HG03039 (cell line): ENCODE data around the gene NMB.
"Not testable (repeated sequence)": the region's sequence is repeated elsewhere in the genome, so short reads cannot be mapped to it uniquely, and the experiment has no call there.

Experiments
- ATAC-seq: cut with Tn5 transposase; IDR thresholded peaks from one replicate; pipeline ENCODE4 v1.9.1; 2021; ENCODE audit warnings: mild to moderate bottlenecking, moderate library complexity; ENCODE audit not compliant: unreplicated experiment

The NMB gene, protein sequence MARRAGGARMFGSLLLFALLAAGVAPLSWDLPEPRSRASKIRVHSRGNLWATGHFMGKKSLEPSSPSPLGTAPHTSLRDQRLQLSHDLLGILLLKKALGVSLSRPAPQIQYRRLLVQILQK

DNA sequence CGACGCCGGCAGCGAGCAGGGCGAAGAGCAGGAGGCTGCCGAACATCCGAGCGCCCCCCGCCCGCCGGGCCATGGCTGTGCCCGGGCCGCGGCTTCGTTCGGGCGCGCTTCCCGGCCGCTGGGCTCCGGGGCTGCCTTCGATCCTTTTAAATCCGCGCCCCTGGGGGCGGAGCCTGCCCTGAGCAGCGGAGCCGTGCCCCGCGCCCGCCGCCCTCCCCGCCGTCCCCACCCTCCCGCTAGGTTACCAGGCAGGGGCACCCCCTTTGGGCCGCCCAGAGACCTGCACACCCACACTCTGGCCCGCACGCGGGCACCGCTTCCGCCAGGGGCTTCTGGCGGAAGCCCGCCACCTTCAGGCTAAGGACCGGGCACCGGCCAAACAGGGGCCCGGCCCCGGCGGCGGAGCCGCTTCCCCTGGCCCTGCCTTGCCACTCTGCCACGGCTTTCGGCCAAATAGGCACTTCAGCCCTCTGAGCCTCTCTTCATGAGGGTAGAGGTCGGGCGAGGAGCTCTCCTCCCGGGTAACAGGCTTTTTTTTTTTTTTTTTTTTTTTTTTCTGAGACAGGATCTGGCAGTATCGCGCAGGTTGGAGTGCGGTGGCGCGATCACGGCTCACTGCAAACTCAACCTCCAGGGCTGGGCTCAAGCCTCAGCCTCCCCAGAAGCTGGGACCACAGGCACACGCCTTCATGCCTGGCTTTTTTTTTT is at the start of gene NMB:
Gene NMB (minus strand): TSS at position 120 of the 708 bp plus-strand sequence. CDS start 47 bp downstream, at position 73.
- ATAC-seq, result peak; percentile 49

DNA sequence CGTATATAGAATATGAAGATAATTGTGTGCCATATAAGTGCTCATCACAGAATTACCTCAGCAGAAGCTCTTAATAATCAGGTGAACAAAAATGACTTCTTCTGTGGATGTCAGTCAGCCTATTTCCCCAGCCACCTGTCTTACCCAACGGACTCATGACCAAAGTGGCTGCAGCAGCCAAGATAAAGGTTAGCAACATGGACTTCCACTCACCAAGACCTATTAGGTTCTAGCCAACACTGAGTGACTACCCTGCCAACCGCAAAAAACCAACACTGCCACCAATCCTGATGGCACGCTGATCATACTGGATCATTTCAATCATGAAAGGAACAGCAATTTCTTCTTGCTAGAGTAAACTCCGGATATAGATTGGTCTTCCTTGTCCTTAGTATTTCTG is 45.8 kb upstream of the NMB start:
- no peak for ATAC-seq

DNA sequence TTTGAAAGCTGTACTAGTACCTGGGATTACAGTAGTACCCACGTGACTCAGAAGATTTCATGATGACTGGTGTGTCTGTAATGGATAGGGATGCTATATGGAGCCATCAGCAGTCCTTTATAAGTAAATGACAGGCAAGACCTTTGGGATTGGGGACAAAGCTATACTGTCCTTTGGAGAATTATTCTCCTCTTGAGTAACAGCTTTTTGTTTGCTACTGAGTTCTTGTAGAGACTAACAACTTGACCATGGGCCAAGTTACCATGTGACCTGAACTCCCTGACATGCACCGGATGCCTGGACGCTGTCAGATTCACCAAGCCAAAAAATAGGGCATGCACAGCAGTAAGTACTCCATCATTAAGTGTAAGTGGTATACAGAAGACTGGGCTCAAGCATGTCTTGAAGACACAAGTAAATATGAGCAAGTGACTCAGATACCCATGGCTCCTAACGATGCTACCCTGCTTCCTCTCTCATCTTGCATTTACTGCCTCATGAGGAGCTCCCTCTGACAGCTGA is 45.0 kb upstream of the NMB start:
- ATAC-seq, result no peak

GRCh38 chr15:84699538-84700191 is 41.7 kb upstream of the NMB start:
- no peak for ATAC-seq

- ATAC-seq, result no peak
These were observed 39.4 kb upstream of the NMB start for GRCh38 chr15:84697236-84697990.

DNA sequence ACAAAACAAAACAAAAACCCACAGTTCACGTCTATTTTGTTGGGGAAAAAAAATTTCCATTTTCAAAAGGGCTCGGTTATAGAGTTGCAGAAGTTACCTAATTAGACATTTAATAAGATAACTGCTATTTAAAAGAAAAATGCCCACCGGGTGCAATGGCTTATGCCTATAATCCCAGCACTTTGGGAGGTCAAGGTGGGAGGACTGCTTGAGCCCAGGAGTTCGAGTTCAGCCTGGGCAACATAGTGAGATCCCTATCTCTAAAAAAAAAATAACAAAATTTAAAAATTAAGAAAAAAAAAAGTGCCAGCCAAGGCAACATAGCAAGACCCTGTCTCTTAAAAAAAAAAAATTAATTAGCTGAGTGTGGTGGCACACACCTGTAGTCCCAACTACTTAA is 38.8 kb upstream of the NMB start:
- ATAC-seq, result no peak

DNA sequence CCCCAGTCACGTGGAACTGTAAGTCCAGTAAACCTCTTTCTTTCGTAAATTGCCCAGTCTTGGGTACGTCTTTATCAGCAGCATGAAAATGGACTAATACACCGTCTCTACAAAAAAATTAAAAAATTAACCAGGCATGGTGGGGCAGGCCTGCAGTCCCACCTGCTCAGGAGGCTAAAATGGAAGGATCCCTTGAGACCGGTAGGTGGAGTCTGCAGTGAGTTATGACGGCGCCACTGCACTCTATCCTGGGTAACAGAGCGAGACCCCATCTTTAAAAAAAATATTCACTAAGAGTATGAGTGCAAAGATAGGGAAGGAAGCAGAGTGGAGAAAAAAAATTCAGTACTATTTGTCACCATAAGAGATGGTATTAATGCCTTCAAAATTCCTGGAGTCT is 32.3 kb upstream of the NMB start:
- ATAC-seq, result no peak

DNA sequence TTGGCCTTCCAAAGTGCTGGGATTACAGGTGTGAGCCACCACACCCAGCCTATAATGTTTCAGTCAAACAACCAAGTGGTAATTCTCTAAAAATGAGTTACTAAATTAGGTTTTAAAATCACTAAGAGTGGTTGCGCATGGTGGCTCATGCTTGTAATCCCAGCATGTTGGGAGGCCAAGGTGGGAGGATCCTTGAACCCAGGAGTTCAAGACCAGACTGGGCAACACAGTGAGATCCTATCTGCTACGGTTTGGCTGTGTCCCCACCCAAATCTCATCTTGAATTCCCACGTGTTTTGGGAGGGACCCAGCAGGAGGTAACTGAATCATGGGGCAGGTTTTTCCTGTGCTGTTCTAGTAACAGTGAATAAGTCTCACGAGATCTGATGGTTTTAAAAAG is 31.9 kb upstream of the NMB start:
- no peak for ATAC-seq

DNA sequence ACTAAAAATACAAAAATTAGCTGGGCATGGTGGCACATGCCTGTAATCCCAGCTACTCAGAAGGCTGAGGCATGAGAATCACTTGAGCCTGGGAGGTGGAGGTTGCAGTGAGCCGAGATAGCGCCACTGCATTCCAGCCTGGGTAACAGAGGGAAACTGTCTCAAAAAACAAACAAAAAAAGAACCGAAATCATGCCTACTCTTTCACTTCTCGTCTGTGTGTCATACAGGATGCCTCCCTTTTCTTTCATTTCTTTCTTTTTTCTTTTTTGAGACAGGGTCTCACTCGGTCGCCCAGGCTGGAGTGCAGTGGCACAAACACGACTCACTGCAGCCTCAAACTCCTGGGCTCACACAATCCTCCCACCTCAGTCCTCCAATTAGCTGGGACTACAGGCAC is 28.4 kb upstream of the NMB start:
- ATAC-seq, result not testable (repeated sequence)

- no peak for ATAC-seq
These were observed 27.3 kb upstream of the NMB start for GRCh38 chr15:84685304-84685703.

GRCh38 chr15:84684092-84684491 is 26.1 kb upstream of the NMB start:
- ATAC-seq, result no peak

- no peak for ATAC-seq
These were observed 23.8 kb upstream of the NMB start for GRCh38 chr15:84681831-84682230.

GRCh38 chr15:84671211-84671610 is 13.2 kb upstream of the NMB start:
- ATAC-seq, result no peak

- ATAC-seq, result no peak
These were observed 11.7 kb upstream of the NMB start for GRCh38 chr15:84669726-84670125.

GRCh38 chr15:84668221-84668982 is 10.4 kb upstream of the NMB start:
- ATAC-seq, result no peak

DNA sequence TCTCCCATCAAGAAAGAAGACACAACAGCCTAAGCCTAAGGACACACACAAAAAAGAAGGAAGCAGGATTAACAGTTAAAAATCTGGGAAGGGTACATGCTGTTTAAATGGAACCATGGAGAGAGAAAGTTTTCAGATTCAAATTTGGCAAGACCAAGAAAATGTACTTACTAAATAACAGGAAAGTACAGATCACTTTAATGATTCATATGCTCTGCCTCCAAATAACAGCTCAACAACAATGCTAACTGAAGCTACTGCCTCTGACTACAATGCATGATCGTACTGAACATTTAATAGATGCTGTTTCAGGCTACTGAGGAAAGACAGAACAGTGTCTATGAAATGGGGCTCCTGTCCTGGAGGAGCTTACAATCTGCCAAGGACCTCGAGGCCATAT is 8.4 kb upstream of the NMB start:
- no peak for ATAC-seq

DNA sequence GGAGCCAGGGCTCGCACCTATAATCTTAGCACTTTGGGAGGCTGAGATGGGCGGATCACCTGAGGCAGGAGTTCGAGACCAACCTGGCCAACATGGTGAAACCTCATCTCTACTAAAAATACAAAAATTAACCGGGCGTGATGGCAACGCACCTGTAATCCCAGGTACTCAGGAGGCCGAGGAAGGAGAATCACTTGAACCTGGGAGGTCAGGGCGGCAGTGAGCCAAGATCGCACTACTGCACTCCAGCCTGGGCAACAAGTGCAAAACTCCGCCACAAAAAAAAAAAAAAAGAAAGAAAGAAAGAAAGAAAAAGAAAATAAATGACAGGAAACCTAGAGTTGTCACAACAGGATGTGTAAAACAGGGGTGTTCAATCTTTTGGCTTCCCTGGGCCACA is 3.0 kb upstream of the NMB start:
- no peak for ATAC-seq

DNA sequence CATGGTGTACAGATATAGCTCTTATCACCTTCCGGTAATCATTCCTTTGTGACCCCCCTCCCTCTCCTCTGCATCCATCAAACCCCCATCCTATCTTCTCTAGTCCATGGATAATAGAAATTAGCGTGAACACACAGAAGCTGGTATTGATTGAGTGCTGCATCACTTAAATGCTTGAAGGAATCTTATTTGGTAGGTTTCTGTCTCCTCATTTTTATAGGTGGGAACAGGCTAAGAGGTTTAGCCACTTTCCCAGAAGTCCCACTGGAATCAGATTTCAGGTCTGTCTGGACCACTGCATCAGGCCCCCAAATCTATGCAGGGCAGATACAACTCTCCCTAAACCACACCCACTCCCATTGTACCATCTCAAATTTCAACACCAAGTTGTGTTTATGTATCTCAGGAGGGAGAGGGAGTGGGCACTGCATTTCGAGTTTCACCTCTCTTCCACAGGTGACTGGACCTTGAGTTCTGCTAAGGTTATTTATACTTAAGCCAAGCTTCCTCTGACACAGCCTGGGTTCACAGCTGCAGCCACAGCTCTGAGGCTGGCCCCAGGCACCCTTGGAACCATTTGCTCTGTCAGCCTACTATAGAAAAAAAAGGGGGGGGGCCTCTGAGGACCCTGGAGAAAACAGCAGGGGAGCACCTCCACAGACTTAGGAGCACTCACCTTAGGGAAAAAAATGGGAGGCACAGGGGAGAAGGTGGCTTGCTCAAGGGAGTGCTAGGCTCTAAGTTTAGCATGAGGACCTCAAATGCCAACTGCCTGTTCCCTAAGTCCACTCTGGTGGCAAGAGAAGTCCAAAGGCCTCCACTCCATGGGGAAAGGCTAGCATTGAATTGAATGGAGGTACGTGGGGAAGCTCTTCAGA is 2.1 kb upstream of the NMB start:
- ATAC-seq, result no peak

DNA sequence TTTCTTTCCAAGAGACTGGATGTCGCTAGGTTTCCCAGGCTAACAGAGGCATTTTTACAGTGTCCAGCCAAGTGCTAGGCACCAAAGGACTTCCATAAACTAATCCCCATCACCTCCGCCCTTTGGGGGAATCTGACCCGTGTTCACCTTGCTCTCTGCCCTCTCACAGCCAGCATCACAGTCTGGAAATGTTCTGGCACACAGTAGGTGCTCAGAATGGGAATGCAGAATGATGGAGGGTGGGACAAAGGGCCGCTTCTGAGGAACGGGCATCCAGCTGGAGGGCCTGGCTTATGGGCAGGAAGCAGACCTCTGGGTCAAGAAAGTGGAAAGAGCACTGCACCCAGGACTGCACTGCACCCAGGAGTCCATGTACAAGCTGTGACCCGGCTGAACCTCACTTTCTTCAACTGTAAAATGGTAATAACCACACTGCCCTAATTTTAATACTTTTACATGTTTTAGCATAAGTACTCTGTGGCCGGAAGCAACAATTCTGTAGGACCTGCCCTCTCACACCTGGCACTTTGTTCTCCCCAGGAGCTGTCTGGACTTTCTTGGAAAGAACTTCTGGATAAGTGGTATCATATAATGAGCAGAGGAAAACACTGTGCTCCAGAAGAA is 901 bp upstream of the NMB start:
- ATAC-seq, result no peak

DNA sequence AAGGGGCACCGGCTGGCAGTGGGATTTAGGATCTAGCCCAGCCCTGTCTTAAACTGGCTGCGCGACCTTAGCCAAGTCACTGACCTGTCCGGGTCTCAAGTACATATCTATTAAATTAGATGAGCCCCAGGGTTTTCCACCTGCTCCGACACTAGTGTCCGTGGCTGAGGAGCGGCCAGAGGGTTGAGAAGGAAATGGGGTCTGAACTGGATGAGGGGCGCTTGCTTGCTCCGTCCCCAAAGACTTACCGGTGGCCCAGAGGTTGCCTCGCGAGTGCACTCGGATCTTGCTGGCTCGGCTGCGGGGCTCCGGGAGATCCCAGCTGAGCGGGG is 285 bp downstream of the NMB start:
- no peak for ATAC-seq
